HFF-Myc (cell line): ENCODE results near the gene NKX2-3.

Experiments used
- DNase-seq: peaks from one replicate; pipeline ENCODE4 v3.0.0-alpha.2; 2011; ENCODE audit warnings: low read depth; ENCODE audit errors: extremely low read depth
- H3K4me3 ChIP-seq: replicated peaks from 2 replicates; pipeline ENCODE4 v1.5.1; 2011; ENCODE audit warnings: low read depth, mild to moderate bottlenecking, control low read depth, low read length
- TF ChIP-seq, protein P1 (sequence below): IDR thresholded peaks from 2 replicates; pipeline ENCODE4 v1.5.1; 2012; ENCODE audit warnings: mild to moderate bottlenecking, low read depth, low read length, control low read depth; ENCODE audit errors: missing control alignments

Gene NKX2-3

DNA sequence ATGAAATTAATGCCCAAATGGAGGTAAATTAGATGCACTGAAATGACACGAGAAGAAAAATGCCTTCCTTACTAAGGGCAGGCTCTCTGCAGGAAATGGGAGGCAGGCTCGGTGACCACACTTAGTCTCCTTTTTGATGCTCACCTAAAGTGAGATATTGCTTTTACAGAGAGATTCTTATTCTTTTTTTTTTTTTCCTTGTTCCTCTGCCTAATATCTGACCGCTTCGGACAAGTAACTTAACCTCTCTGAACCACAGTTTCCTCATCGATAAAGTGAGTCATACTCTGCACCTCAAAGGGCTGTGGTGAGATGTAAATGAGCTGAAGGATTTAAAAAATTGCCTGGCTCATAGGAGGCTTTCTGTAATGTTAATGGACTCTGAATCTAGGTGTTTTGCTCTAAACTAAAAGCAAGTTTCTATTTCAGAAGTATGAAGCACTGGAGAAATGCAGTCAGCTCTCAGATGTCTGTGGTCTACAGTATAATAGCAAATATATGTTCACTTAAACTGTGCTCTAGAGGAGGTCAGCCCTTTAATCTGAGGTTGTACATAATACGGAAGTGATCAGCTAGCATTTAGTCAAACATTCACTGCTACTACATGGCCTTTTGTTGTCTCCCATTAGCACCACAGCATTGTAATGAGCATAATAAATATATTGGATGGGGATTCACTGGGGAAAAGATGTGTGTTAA lies 23.2 kb downstream of the NKX2-3 start:
- no peak for DNase-seq
- no peak overlapping the region for H3K4me3 ChIP-seq
- TF ChIP-seq, protein P1, sequence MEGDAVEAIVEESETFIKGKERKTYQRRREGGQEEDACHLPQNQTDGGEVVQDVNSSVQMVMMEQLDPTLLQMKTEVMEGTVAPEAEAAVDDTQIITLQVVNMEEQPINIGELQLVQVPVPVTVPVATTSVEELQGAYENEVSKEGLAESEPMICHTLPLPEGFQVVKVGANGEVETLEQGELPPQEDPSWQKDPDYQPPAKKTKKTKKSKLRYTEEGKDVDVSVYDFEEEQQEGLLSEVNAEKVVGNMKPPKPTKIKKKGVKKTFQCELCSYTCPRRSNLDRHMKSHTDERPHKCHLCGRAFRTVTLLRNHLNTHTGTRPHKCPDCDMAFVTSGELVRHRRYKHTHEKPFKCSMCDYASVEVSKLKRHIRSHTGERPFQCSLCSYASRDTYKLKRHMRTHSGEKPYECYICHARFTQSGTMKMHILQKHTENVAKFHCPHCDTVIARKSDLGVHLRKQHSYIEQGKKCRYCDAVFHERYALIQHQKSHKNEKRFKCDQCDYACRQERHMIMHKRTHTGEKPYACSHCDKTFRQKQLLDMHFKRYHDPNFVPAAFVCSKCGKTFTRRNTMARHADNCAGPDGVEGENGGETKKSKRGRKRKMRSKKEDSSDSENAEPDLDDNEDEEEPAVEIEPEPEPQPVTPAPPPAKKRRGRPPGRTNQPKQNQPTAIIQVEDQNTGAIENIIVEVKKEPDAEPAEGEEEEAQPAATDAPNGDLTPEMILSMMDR, result no peak

DNA sequence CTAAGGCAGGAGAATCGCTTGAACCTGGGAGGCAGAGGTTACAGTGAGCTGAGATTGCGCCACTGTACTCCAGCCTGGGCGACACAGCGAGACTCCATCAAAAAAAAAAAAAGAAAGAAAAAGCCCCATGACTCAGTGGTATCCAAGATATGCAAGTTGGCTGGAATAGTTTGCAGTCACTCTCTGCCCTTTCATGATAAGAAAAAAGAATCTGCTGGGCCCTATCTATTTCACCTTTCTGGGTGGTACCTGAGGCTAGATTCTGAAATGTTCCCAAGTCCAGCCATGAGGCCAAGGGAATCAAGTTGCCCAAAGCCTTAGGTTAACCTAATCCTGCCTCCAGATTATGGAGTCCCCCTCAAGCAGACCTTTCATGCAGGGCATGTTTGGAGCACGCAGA lies 24.3 kb downstream of the NKX2-3 start:
- H3K4me3 ChIP-seq, result no peak overlapping the region
- TF ChIP-seq, protein P1, result no peak
- no peak for DNase-seq

DNA sequence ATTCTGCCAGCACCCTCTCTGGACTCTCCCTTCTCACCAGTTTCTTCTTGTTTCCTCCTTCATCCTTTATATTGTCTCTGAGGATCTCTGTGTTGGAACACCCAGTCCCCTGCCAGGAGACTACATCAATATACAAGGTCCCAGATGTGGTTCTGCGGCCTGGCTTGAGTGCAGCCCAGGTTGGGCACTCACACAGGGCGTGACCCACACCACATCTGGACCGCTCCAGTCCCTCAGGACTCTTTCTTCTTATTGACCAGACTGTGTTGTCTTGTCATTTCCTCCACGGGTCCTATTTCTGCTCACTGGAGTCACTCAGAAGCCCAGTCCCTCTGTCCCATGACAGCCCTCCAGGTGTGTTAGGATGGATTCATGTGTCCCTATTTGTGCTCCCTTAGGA lies 26.0 kb downstream of the NKX2-3 start:
- no peak for DNase-seq
- H3K4me3 ChIP-seq, result no peak overlapping the region
- TF ChIP-seq, protein P1, result no peak

DNA sequence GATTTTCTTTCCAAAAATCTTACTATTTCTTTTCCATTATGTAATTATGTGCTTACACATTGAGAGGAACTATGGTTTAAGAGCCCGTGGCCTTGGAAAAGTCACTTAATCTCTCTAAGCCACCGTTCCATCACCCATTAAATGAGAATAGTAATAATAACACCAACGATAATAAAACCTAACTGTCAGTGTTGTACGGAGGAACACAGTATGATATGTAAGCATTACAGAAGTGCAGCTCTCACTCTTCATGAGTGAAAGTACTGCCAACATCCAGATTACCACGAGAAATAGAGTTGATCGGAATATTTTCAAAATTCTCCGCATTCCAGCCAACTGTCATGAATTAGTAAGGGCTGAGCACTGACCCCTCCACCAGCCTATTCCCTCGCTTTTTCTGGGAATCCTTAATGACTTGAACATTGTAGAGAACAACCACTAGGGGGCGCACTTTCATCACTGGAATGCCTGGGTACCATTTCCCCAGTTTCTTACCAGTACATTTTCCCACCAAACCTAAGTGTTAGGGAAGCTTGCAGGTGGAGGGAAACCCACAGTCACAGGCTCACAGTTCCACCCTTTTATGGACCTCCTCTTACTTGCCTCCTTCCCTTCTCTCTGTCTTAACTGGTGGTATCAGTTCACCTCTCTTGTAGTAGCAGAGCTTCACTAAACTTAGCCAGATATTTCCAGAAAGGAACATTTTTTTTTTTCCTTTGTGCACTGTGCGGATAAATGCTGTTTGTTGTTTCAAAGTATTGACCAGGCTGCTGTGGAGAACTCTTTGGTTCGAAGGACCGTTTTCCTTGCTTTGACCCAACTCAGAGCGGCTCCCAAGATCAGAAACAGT lies 27.8 kb downstream of the NKX2-3 start:
- peak; percentile 19 for DNase-seq
- no peak overlapping the region for H3K4me3 ChIP-seq
- TF ChIP-seq, protein P1, result peak; percentile 73

DNA sequence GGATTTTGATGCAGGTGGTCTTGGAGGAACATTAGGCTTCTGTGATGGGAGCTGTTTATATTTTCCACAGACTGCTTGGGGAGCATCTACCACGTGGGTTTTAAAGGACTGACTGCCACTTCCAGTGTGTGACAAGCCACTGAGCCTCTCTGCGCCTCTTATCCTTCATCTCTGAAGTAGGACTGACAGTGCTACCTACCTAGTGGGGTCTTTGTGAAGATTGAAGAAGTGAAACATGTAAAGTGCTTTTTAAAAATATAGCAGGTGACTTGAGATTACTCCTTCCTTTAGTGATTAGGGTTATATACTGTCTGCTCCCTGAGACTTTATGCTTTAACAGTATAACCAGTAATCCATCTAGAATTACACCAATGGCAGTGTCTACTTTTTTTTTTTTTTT lies 29.9 kb downstream of the NKX2-3 start:
- no peak overlapping the region for H3K4me3 ChIP-seq
- TF ChIP-seq, protein P1, result no peak
- no peak for DNase-seq

DNA sequence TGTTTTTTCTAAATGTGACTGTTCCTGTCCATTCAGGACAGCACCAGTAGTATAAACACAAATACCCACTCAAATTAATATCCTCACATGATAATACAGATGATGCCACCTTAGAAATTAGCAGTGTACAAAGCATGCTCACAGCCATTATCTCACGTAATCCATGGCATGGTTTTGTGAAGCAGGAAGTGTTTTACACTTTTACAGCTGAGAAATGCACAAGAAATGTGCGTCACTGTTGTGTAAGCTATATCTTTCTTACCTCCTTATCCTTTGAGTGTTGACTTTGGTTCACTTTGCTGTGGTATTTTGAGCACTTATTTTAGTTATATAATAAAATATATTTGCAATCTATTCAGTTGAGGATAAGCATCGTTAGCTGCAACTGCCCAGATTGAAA lies 31.6 kb downstream of the NKX2-3 start:
- TF ChIP-seq, protein P1, result no peak
- no peak for DNase-seq
- no peak overlapping the region for H3K4me3 ChIP-seq
